Hepatocyte (in vitro differentiated cells): ENCODE results near the gene PAF1. TPM values are rescaled to one million over a fixed set of nuclear protein-coding genes. Genes with fewer than 3 reads are reported as not detected.
A peak's percentile ranks its signal among the peaks of the same experiment; 100 is the strongest.

Source experiments
- DNase-seq: peaks from one replicate; pipeline ENCODE4 v3.0.0-alpha.2; 2016; ENCODE audit warnings: low spot score
- H2AFZ ChIP-seq: fragments of 200-600 bp; sonication (generic); 2 replicates; pipeline ENCODE4 v1.6.0; 2016; ENCODE audit warnings: antibody characterized with exemption, mild to moderate bottlenecking
- H3K27ac ChIP-seq: fragments of 200-600 bp; sonication (generic); 2 replicates; pipeline ENCODE4 v1.5.1; 2016; ENCODE audit warnings: mild to moderate bottlenecking
- H3K27me3 ChIP-seq: fragments of 200-600 bp; sonication (generic); 2 replicates; pipeline ENCODE4 v1.6.1; 2016
- H3K36me3 ChIP-seq: fragments of 200-600 bp; sonication (generic); replicated peaks from 2 replicates; pipeline ENCODE4 v1.5.1; 2016; ENCODE audit warnings: low read depth; ENCODE audit not compliant: insufficient read depth
- H3K4me1 ChIP-seq: fragments of 200-600 bp; sonication (generic); 2 replicates; pipeline ENCODE4 v1.5.1; 2016; ENCODE audit warnings: mild to moderate bottlenecking, moderate library complexity; ENCODE audit not compliant: insufficient read depth
- H3K4me2 ChIP-seq: fragments of 200-600 bp; sonication (generic); 2 replicates; pipeline ENCODE4 v1.6.0; 2016
- H3K4me3 ChIP-seq: fragments of 200-600 bp; sonication (generic); 2 replicates; pipeline ENCODE4 v1.5.1; 2016; ENCODE audit warnings: mild to moderate bottlenecking
- H3K79me2 ChIP-seq: fragments of 200-600 bp; sonication (generic); 2 replicates; pipeline ENCODE4 v1.6.0; 2017; ENCODE audit warnings: mild to moderate bottlenecking
- H3K9me2 ChIP-seq: fragments of 200-600 bp; sonication (generic); replicated peaks from 2 replicates; pipeline ENCODE4 v1.6.0; 2017; ENCODE audit warnings: mild to moderate bottlenecking; ENCODE audit not compliant: insufficient read depth
- H3K9me3 ChIP-seq: fragments of 200-600 bp; sonication (generic); 2 replicates; pipeline ENCODE4 v1.5.1; 2016; ENCODE audit warnings: low read depth, mild to moderate bottlenecking
- H4K20me1 ChIP-seq: fragments of 200-600 bp; sonication (generic); 2 replicates; pipeline ENCODE4 v1.6.0; 2016; ENCODE audit warnings: mild to moderate bottlenecking; ENCODE audit not compliant: insufficient read depth, poor library complexity, severe bottlenecking
- CTCF ChIP-seq: fragments of 200-600 bp; sonication (generic); IDR thresholded peaks from 2 replicates; pipeline ENCODE4 v1.5.1; 2016; ENCODE audit warnings: antibody characterized with exemption, mild to moderate bottlenecking; ENCODE audit not compliant: poor library complexity
- EZH2 ChIP-seq: fragments of 200-600 bp; sonication (generic); IDR thresholded peaks from 2 replicates; pipeline ENCODE4 v1.6.1; 2016; ENCODE audit warnings: antibody characterized with exemption, mild to moderate bottlenecking, borderline replicate concordance
- EZH2phosphoT487 ChIP-seq: fragments of 200-600 bp; sonication (generic); IDR thresholded peaks from one replicate; pipeline ENCODE4 v1.6.1; 2018; ENCODE audit warnings: antibody characterized with exemption, mild to moderate bottlenecking, low read depth, moderate library complexity; ENCODE audit not compliant: unreplicated experiment, severe bottlenecking
- WGBS: methylation state at CpG from one replicate; pipeline ENCODE4 v1.1.6; 2016; ENCODE audit warnings: low lambda C conversion rate; ENCODE audit errors: missing lambda C conversion rate; 5-methylcytosine and 5-hydroxymethylcytosine counted together
- polyA plus RNA-seq: library from polyadenylated mRNA; unstranded; fragments of >200 nt; fragmentation: Nextera tagmentation; extraction: Ambion mirVana; gene quantifications from 2 replicates; pipeline ENCODE4 v1.2.1, GENCODE V29; 2016
- total RNA-seq: library from RNA; depleted of rRNA; stranded (reverse); fragments of >200 nt; gene quantifications from 2 replicates; pipeline ENCODE4 v1.2.3, GENCODE V29; 2014

PAF1 gene
- total and polyA plus RNA-seq, 2 experiments from 2014 or later: 30.4 to 54.4 TPM

- no peaks in the 10 kb centered on the region for H3K4me1 ChIP-seq
- peak overlapping the region; percentile 73 for H3K27ac ChIP-seq
- TF ChIP-seq EZH2 (no peak), EZH2phosphoT487 (no peak), CTCF (no peak)
- no peaks in the 10 kb centered on the region for H3K79me2 ChIP-seq
- no peaks in the 10 kb centered on the region for H3K9me3 ChIP-seq
- no peak overlapping the region for H3K4me2 ChIP-seq
- no peaks in the 10 kb centered on the region for H3K9me2 ChIP-seq
- H2AFZ ChIP-seq: no peak overlapping the region
- no peaks in the 10 kb centered on the region for H3K36me3 ChIP-seq
- H4K20me1 ChIP-seq: no peaks in the 10 kb centered on the region
- DNase-seq: no peak
- 77% methylated on average over 2 of the region's 2 CpGs for WGBS
- H3K27me3 ChIP-seq: no peaks in the 10 kb centered on the region
- no peak overlapping the region for H3K4me3 ChIP-seq
These were observed 18.0 kb downstream of the PAF1 start for GRCh38 chr19:39372941-39373340.

GRCh38 chr19:39372047-39372802, 18.7 kb downstream of the PAF1 start:
- Histone ChIP-seq H3K4me1 (no peaks in the 10 kb centered on the region), H3K27ac (peak overlapping the region; percentile 73), H3K79me2 (no peaks in the 10 kb centered on the region), H3K4me2 (no peak overlapping the region), H3K4me3 (no peak overlapping the region), H4K20me1 (no peaks in the 10 kb centered on the region), H3K9me3 (no peaks in the 10 kb centered on the region), H3K27me3 (no peaks in the 10 kb centered on the region), H3K36me3 (no peaks in the 10 kb centered on the region), H3K9me2 (no peaks in the 10 kb centered on the region), H2AFZ (no peak overlapping the region)
- 86% methylated on average over 8 of the region's 8 CpGs for WGBS
- peak; percentile 39 for DNase-seq
- TF ChIP-seq EZH2: no peak
- no peak for TF ChIP-seq CTCF
- TF ChIP-seq EZH2phosphoT487: no peak

GRCh38 chr19:39370735-39371134, 20.2 kb downstream of the PAF1 start:
- Histone ChIP-seq H3K9me3 (no peaks in the 10 kb centered on the region), H2AFZ (no peak overlapping the region), H3K4me1 (no peaks in the 10 kb centered on the region), H4K20me1 (no peaks in the 10 kb centered on the region), H3K4me2 (no peak overlapping the region), H3K4me3 (no peak overlapping the region), H3K27ac (no peak overlapping the region), H3K9me2 (no peaks in the 10 kb centered on the region), H3K36me3 (no peaks in the 10 kb centered on the region), H3K79me2 (peaks cover 1% of the 10 kb centered on the region), H3K27me3 (no peaks in the 10 kb centered on the region)
- TF ChIP-seq EZH2 (no peak), CTCF (no peak), EZH2phosphoT487 (no peak)
- WGBS: 95% methylated on average over 5 of the region's 5 CpGs
- no peak for DNase-seq

GRCh38 chr19:39369200-39369599, 21.7 kb downstream of the PAF1 start:
- DNase-seq: no peak
- TF ChIP-seq CTCF (no peak), EZH2 (no peak), EZH2phosphoT487 (no peak)
- H4K20me1 ChIP-seq: no peaks in the 10 kb centered on the region
- no peaks in the 10 kb centered on the region for H3K36me3 ChIP-seq
- H3K79me2 ChIP-seq: peaks cover 5% of the 10 kb centered on the region
- H3K4me1 ChIP-seq: no peaks in the 10 kb centered on the region
- no peak overlapping the region for H3K4me3 ChIP-seq
- H3K9me2 ChIP-seq: no peaks in the 10 kb centered on the region
- H2AFZ ChIP-seq: no peak overlapping the region
- H3K4me2 ChIP-seq: no peak overlapping the region
- H3K27ac ChIP-seq: no peak overlapping the region
- no peaks in the 10 kb centered on the region for H3K27me3 ChIP-seq
- WGBS: 81% methylated on average over 2 of the region's 2 CpGs
- H3K9me3 ChIP-seq: no peaks in the 10 kb centered on the region
